ENCODE data around the gene CAP2. TPM values are rescaled to one million over a fixed set of nuclear protein-coding genes. Genes with fewer than 3 reads are reported as not detected.

The CAP2 gene
- total RNA-seq, 1 experiment from 2014 or later, result 11.5 TPM

GRCh38 chr6:17556014-17556413 is 162.6 kb downstream of the CAP2 start:
- H3K4me2 ChIP-seq (ENCODE audit: insufficient read depth, insufficient read length, low read length), result no peak overlapping the region
- H2AK5ac ChIP-seq (ENCODE audit: insufficient read length, low read length), result no peak overlapping the region
- no peaks in the 10 kb centered on the region for H4K20me1 ChIP-seq (ENCODE audit: control insufficient read depth, insufficient read depth, insufficient read length)
- no peak overlapping the region for H4K5ac ChIP-seq (ENCODE audit: insufficient read length, low read depth, low read length)
- Mint-ChIP-seq H3K27me3 (ENCODE audit: low read depth) (no peaks in the 10 kb centered on the region), H3K36me3 (ENCODE audit: insufficient read depth in 1 of 3, low read depth in 3 of 3) (peaks cover 12 to 33% (median 25%) of the 10 kb centered on the region in 3 experiments), H3K4me3 (no peak overlapping the region), H3K9me3 (peaks cover 10 to 11% of the 10 kb centered on the region in 2 experiments), H3K27ac (no peak overlapping the region), H3K4me1 (no peaks in the 10 kb centered on the region)
- no peak overlapping the region for H3T11ph ChIP-seq (ENCODE audit: low read length)
- no peak overlapping the region for H2BK12ac ChIP-seq (ENCODE audit: insufficient read length, low read depth, low read length)
- H3K4me1 ChIP-seq (ENCODE audit: insufficient read depth, low read length), result no peaks in the 10 kb centered on the region
- no peak for DNase-seq
- H2BK5ac ChIP-seq (ENCODE audit: insufficient read length, low read length), result no peak overlapping the region
- no peak overlapping the region for H2BK15ac ChIP-seq (ENCODE audit: low read depth, low read length)
- no peak overlapping the region for H4K8ac ChIP-seq (replicated peaks; ENCODE audit: insufficient read length, low read depth, low read length)
- WGBS (ENCODE audit: extremely low coverage, insufficient read length, low lambda C conversion rate), result no CpG with 5 or more reads among the region's 4 CpGs
- no peak overlapping the region for H3K14ac ChIP-seq (ENCODE audit: insufficient read depth, low read length)
- H3K9me3 ChIP-seq (ENCODE audit: control insufficient read depth, low read depth, low read length), result no peaks in the 10 kb centered on the region
- no peak overlapping the region for H3K4ac ChIP-seq (ENCODE audit: low read depth, low read length)
- no peak overlapping the region for H4K91ac ChIP-seq (ENCODE audit: insufficient read length, low read depth, low read length)
- no peak overlapping the region for H2BK20ac ChIP-seq (ENCODE audit: low read depth, low read length, poor library complexity, severe bottlenecking)
- H3K23ac ChIP-seq (ENCODE audit: insufficient read length, low read depth, low read length), result no peak overlapping the region
- H3K18ac ChIP-seq (ENCODE audit: insufficient read length, low read depth, low read length), result no peak overlapping the region
- no peak overlapping the region for H3K9ac ChIP-seq (ENCODE audit: extremely low read depth, insufficient read length, low read length)
- H3K79me2 ChIP-seq (ENCODE audit: insufficient read depth, low read length), result no peaks in the 10 kb centered on the region
- no peaks in the 10 kb centered on the region for H3K23me2 ChIP-seq (ENCODE audit: insufficient read length, low read depth, low read length, poor library complexity, severe bottlenecking)
- no peak overlapping the region for H2AFZ ChIP-seq (ENCODE audit: low read length)
- no peak overlapping the region for H3K27ac ChIP-seq (ENCODE audit: insufficient read length, low read depth, low read length)
- H3K56ac ChIP-seq (ENCODE audit: insufficient read length, low read depth, low read length), result no peak overlapping the region
- no peak overlapping the region for H2BK120ac ChIP-seq (ENCODE audit: low read depth, low read length, poor library complexity, severe bottlenecking)
- H3K27me3 ChIP-seq (ENCODE audit: insufficient read depth, low read length), result no peaks in the 10 kb centered on the region; the same call in 1 of the 2 replicates
- H3K79me1 ChIP-seq (ENCODE audit: insufficient read depth, low read depth, low read length, poor library complexity, severe bottlenecking), result no peaks in the 10 kb centered on the region
- TF ChIP-seq, protein P1, sequence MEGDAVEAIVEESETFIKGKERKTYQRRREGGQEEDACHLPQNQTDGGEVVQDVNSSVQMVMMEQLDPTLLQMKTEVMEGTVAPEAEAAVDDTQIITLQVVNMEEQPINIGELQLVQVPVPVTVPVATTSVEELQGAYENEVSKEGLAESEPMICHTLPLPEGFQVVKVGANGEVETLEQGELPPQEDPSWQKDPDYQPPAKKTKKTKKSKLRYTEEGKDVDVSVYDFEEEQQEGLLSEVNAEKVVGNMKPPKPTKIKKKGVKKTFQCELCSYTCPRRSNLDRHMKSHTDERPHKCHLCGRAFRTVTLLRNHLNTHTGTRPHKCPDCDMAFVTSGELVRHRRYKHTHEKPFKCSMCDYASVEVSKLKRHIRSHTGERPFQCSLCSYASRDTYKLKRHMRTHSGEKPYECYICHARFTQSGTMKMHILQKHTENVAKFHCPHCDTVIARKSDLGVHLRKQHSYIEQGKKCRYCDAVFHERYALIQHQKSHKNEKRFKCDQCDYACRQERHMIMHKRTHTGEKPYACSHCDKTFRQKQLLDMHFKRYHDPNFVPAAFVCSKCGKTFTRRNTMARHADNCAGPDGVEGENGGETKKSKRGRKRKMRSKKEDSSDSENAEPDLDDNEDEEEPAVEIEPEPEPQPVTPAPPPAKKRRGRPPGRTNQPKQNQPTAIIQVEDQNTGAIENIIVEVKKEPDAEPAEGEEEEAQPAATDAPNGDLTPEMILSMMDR (conservative IDR thresholded peaks at IDR 0.05), result no peak
